Right hindlimb (tissue), 1 donor: ENCODE data around the gene USB1.

Experiments used
- DNase-seq: peaks from one replicate; pipeline ENCODE4 v3.0.0-alpha.2; 2018

The USB1 gene

DNA sequence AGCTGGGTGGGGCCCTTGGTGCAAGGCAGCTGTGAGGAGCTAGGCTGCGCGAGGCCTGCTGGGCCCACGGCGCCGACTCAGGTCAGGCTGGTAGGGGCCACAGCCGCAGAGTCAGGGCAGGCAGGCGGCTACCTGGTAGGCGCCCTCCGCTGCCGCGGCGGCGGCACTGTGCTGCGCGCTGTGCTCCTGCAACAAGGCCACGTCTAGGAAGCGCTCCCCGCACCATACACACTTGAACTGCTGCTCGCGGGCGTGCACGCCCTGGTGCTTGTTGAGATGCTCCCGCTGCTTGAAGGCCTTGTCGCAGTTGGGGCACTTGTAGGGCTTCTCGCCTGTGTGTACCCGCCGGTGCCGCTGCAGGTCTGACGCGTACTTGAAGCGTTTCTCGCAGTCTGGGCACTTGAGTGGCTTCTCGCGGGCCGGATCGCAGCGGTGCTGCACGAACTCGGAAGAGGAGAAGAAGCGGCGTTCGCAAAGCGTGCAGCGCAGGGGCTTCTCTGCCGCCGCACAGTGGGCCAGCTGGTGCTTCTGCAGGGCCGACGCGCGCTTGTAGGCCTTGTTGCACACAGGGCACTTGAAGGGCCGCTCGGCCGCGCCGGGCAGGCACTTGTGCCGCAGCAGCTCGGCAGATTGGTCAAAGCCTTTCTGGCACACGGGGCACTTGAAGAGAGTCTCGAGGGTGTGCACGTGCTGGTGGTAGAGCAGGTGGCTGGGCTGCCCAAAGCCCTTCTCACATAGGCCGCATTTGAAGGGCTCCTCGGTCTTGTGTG, 4.6 kb upstream of the USB1 start:
- no peak for DNase-seq

DNA sequence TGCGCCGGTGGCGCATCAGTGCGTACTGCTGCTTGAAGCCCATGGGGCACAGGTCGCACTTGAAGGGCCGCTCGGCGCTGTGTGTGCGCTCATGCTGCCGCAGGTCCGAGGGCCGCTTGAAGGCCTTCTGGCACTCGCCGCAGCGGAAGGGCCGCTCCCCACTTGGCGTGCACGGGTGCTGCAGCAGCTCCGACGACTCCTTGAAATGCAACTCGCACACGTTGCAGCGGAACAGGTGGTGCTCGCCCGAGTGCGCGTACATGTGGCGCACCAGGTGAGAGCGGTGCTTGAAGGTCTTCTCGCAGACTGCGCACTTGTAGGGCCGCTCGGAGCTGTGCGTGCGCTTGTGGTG, 4.1 kb upstream of the USB1 start:
- no peak for DNase-seq

DNA sequence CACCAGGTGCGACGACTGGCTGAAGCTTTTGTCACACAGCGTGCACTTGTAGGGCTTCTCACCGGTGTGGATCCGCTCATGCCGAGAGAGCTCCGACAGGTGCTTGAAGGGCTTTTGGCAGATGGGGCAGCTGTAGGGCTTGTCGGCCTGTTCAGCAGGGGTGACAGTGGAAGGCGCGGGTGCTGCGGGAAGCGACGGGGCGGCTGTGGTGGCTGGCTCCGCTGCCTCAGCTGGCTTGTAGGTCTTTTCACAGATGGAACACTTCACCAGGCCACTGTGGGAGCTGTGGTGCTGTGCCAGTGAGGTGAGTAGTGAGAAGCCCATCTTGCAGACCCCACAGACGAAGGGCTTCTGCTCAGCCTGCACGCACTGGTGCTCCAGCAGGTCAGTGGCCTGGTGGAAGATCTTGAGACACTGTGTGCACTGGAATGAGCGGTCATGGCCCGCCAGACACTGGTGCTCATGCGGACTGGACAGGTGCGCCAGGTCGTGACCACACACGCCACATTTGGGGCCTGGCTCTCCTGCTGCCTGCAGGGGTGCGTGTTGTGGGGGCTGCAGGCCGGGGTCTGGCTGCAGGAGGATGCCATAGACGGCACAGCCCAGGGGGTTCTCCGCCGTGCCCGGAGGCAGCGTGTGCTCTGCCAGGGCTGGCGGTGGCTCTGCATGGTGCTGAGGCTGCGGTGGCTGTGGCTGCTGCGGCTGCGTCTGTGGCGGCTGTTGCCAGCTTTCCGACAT, 3.5 kb upstream of the USB1 start:
- DNase-seq: no peak

DNA sequence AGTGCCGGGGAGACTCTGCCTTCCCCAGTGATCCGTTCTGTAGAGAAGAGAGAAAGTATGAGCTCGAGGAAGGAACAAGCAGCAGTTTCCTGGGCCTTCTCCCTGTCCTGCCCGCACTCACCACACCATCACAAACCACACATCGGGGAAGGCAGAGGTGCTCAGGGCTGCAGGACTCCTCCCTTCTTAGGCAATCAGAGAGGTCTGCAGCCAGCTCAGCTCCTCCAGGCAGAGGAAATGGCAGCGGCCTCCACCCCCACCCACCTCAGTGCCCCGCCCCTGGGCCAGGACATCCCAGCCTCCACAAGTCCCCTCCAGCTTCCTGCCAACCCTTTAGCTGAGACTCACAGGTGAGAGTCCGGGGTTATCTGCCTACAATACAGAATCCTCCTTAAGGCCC, 2.7 kb upstream of the USB1 start:
- no peak for DNase-seq

DNA sequence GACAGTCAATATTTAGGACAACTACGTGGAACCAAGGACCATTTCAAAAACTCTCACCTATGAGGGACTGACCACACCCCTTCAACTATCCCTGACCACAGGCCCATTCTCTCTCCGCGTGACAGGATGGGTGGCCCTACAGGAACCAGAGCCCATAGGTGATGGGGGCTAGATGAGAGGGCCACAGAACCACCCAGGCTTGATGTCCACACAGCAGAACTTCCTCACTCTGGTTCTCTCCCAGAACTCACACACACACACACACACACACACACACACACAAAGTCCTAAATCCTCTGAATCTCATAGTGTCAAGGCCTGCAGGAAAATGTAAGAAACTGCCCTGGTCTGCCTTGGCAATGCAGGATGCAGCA, 2.2 kb upstream of the USB1 start:
- DNase-seq: no peak

DNA sequence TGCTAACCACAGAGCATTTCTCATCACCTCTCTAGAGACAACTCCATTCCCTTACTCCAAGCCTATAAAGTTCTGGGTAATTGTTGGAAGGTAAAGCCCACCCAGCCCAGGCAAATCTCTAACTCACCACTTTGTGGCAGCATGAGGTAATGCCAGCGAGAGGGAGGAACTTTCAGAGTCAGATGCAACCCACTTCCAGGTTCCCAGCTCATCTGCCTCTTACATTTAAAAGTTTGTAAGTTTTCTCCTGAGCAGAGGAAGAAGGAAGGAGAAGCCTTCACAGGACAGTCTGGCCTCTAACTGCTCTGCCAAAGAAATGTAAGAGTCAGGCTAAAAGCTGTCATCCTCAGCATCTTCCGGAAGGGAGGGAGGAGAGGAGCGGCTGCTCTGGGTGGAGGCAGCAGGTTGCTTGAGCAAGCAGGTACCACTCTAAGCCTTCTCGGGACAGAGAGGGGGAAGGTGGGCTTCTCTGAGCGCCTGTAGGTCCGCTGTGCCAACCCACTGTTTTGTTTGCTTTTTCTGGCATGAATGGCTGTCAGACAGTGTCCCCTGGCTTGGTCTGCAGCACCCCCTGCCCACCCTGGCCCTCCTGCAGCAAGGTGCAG, 1.7 kb upstream of the USB1 start:
- DNase-seq: peak; percentile 31

DNA sequence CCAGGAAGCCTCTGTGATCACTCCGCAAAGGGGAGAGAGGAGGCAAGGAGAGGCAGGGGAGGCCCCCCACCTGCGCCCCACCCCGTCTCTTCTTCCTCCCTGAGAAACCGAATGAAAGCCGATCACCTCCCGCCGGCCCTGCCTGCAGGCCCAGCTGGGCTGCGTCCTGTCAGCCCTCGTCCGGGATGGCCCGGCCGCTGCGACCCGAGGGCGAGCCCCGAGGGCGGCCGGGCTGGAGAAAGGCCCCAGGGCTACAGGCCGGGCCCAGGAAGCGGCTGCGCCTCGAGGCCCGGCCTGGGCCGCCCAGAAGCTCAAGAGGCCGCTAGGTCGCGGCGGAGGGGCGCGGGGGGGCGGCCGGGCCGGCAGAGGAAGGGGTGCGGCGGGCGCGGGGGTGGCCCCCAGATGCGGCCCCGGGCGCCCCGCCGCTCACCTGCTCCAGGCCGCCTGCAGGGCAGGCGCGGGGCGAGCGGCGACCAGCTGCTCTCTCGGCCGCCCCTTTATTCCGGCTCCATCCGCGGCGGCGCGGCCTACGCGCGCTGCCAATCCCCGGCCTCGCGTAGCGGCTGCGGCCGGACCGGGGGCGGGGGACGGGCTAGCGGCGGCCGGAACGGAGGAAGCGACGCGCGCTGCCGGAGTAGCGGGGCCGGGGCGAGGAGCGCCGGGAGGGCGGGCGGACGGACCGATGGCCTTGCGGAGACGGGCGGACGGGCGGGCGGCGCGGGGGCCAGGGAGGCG, 1.1 kb upstream of the USB1 start, which contains the start of gene ZNF319:
TSS of gene ZNF319 (minus strand) at position 702 of the 735 bp plus-strand sequence. CDS start 2,407 bp downstream, outside the sequence.
- peak; percentile 31 for DNase-seq

DNA sequence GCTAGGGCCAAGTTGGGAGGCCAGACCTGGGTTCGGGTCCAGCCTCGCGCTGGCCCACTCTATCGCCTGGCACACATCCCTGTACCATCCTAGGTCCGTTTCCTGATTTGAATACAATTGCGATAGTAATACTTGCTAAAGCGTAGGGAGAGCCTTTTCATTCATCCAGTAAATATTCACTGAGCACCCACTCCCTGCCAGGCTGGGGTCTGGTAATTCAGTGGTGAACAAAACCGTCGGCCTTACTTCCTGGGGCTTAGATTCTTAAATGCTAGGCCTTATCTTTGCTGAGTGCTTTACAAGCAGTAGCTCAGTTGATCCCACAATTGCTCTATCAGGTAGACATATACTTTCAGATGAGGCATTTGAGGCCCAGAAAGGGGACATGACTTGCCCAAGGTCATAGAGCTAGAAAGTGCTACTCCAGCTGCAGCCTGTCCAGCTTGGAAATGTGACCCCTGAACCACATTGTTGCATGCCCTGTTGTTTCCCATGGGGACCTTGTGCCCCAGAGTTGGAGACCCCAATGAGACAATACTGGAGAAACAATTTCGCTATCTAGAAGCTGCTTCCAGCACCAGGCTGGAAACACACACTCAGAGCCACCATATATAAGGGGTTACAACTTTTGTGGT, 691 bp downstream of the USB1 start:
- peak; percentile 7 for DNase-seq

DNA sequence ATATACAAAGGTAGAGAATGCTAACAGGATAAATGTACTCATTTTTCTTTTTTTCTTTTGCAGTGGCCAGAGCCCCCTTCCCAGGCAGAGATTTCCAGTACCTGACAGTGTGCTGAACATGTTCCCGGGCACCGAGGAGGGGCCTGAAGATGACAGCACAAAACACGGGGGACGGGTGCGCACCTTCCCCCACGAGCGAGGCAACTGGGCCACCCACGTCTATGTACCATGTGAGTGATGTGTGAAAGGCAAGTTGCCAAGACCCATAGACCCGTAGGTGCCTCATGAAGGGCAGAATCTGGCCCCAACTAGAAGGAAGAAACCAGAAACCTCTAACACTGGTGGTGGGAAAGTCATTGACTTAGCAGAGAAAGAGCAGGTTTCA, 1.2 kb downstream of the USB1 start:
- DNase-seq: peak; percentile 15

DNA sequence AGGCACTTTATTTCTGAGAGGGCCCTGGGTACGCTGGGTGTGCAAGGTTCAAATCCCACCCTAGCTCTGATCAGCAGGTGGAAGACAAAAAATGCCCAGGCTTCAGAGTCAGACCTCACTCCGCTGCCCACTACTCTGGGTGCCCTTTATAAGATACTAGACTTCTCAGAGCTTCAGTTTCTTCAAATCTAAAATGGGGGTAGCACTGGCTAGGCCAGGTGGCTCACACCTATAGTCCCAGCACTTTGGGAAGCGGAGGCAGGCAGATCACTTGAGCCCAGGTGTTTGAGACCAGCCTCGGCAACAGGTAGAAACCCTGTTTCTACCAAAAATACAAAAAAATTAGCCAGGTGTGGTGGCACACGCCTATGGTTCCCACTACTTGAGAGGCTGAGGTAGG, 1.7 kb downstream of the USB1 start:
- DNase-seq: no peak

DNA sequence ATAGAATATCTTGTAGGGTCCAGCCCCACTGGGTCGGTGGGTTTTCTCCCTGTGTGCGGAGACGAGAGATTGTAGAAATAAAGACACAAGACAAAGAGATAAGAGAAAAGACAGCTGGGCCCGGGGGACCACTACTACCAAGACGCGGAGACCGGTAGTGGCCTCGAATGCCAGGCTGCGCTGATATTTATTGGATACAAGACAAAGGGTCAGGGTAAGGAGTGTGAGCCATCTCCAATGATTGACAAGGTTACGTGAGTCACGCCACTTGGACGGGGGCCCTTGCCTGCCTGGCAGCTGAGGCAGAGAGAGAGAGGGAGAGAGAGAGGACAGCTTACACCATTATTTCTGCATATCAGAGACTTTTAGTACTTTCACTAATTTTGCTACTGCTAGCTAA, 3.5 kb downstream of the USB1 start:
- peak; percentile 8 for DNase-seq

DNA sequence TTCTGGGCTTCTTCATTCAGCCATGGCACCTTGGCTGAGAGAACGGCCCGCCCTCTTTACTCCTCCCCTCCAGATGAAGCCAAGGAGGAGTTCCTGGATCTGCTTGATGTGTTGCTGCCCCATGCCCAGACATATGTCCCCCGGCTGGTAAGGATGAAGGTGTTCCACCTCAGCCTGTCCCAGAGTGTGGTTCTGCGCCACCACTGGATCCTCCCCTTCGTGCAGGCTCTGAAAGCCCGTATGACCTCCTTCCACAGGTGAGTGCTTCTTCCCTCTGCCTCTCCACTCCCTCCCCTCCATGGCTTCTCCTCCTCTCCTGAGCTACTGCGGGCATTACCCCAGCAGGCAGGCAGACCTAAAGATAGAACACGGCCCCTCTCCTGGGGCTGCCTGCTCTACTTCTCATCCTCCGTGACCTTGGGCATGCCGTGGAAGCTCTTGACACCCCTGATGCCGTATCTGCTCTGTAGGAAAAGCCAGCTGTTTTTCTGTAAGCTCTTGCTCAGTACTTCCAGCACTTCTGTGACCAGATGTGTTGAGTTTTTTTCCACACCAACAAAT, 8.7 kb downstream of the USB1 start:
- peak; percentile 7 for DNase-seq

DNA sequence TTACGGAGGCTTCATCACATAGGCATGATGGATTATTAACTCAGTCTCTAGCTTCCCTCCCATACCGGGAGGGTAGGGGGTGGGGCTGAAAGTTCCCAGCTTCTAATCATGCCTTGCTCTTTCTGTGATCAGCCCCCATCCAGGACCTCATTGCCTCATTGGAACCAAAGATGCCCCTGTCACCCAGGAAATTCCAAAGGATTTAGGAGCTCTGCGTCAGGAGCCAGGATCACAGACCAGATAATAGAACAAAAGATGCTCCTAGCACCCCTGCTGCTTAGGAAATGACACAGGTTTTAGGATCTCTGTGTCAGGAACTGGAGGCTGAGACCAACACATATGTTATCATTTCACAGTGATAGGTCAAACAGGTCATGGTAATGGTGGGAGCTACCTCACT, 9.7 kb downstream of the USB1 start:
- DNase-seq: peak; percentile 10

DNA sequence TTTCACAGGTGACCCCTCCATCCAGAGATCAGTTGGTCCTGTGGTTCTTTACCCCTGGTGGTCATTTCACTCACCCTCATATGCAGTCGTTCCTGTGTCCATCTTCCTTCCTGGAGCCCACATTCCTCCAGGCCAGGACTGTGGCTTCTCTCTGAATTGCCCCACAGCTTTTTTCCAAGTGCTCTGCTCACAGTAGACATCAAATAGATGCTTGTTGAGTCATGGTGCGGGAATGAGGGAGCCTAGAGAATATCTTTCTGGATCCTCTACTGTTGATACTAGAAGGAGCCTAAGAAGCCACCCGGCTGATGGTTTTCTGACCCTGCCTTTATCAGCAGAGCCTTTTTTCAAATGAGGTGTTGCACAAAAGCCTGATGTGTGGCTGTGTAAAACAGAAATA, 10.4 kb downstream of the USB1 start:
- DNase-seq: no peak

DNA sequence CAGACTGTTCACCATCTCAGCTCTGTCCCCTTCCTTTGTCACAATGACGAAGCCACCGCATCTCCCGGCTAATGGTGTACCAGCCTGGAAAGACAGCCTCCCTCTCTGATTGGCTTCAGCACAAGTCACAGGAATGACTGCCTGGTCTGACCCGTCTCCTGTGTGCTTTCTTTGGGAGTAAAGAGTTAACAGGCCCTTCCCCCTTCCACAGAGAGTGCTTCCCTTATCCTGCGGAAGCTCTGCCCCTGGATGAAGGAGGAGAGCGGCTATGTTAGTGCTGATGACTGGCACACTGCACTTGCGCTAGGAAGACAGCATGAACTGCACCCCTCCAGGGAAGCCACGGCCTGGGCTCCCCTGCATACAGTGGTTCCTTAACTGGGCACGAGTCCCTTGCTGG, 11.3 kb downstream of the USB1 start:
- DNase-seq: peak; percentile 15

DNA sequence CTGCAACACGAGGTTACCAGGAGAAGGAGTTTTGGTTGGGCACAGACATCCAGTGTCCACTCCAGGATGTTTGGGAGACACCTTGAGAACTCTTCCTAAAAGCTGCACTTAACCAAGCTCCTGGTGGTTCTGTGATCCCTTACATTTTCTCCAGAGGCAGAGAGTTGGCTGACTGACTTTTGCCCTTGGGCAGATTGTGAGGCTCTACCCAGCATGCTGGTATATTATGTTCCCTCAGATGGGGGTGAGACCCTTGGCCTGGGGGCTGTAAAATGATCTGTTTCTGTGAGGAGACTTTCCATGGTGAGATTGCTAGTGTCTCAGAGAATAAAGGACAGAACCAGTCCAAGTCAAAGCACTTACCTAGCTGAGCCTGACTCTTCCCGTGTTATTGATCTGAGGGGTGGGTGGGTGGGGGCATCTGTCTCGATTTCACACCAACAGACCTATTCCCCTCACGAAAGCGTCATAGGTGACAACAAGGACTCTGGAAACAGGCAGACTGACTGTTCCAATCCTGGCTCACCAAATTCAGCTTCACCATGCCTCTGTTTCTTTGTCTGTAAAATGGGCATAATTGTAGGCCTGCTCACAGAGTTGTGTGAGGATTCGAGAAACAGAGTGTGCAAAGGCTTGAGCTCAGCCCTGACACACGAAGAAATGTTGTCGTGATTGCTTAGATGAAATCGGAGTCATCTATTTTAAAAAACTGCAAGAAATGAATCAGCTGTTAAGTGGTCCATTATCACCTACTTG, 12.2 kb downstream of the USB1 start:
- no peak for DNase-seq

DNA sequence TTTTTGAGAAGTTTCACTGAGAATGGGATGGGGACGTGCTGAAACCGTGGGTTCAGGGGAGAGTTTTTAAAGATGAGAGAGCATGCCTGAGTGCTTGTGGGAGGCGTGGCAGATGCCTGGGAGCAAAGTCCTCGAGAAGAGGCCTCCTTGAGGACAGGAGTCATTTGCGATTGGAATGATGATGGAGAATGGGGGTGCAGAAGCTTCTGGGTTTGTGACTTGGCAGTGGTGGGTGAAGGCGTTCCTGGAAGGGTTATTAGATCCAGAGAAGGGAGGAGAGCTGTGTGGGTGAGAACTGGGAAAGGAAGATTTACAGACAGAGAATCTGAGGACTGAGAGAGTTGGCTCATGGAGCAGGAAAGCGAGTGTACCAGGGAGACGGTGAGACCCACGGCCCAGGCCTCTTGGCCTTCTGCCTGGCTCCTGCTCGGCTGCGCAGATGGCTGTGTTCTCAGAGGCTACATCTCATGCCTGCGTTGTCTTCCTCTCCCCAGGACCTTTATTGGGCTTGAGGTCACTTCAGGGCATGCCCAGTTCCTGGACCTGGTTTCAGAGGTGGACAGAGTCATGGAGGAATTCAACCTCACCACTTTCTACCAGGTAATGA, 15.7 kb downstream of the USB1 start:
- peak; percentile 11 for DNase-seq

DNA sequence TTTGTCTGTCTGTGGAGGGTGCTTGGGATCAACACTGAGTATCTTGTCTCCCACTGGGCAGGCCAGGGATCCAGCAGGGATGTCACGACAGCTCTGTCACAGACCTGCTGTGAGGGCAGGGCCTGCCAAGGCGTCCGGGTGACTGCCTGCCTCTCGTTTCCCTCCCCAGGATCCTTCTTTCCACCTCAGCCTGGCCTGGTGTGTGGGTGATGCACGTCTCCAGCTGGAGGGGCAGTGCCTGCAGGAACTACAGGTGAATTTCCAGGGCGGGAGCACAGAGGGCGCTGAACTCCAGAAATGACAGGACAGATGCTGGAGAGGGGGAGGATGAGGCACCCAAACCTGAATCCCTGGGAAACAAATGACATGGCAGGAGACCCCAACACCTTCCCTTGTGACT, 17.6 kb downstream of the USB1 start:
- peak; percentile 13 for DNase-seq

DNA sequence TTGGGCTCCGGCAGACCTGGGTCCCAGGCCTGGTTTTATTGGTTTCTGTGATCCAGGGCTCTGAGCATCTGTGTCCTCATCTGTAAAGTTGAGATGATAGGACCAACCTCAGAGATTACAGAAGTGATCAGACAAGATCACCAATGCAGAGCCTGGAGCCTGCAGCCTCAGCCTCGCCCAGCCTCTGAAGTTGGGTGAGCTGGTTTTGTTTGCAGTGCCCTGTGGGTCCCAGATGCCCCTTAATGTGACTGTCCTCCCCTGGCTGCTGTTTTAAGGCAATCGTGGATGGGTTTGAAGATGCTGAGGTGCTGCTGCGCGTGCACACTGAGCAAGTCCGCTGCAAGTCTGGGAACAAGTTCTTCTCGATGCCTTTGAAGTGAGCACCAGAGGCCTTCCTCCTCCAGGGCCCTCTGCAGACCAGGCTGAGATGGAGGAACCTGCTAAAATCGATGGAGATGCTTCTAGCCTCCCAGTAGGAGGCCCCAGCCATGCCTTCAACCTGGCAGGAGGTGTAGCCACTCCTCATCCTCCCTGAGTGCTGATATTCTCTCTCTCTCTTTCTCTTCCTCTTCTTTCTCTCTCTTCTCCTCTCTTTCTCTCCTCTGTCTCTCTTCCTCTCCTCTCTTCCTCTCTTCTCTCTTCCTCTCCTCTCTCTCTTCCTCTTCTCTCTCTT, 18.8 kb downstream of the USB1 start:
- peak; percentile 3 for DNase-seq

DNA sequence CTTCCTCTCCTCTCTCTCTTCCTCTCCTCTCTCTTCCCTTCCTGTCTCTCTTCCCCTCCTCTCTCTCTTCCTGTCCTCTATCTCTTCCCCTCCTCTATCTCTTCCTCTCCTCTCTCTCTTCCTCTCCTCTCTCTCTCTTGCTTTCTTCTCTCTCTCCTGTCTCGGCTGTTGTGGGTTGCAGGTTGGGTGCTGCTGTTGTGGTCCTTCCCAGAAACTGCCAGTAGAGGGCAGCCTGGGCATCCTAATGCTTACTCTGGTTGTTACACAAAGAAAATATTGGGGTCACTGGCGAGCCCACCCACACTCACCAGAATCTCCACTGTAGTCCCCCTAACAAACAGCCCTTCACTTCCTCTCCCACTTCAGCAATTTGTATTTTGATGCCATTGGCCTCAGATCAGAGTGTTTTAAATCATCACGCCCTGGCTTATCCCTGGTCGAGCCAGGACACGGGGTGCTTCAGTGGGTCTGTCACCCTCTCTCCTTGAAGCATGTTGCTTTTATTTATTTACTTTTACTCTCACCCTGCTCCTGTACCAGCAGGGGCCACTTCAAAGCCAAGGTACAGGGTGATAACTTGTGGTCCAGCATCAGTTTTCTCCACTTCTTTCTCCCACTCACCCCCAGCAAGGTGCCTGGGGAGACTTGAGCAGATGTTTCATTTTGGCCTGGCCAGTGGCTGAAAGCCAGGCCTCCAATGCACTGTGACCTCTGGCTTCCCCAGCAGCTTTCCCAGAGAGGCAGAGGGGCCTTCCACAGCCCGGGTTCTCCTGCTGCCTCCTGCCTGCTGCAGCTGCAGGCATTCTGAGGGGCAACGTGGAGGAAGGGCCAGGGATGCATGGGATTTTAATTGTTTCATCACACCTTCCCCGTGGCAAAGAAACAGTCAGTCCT, 19.7 kb downstream of the USB1 start:
- DNase-seq: peak; percentile 74
